Amniotic stem cell (primary cell): ENCODE results near the gene CRABP1.
"Not testable (repeated sequence)": the region's sequence is repeated elsewhere in the genome, so short reads cannot be mapped to it uniquely, and the experiment has no call there.

Source experiments
- DNase-seq: peaks from one replicate; lab custom pipeline; 2025; lab: John Stamatoyannopoulos, UW

Gene CRABP1

GRCh38 chr15:78374436-78375393 lies 34.6 kb downstream of the CRABP1 start:
- DNase-seq, result no peak

- DNase-seq, result not testable (repeated sequence)
Observed at GRCh38 chr15:78380143-78380542, 40.0 kb downstream of the CRABP1 start.

- DNase-seq, result no peak
Observed at GRCh38 chr15:78382114-78382880, 42.1 kb downstream of the CRABP1 start.

GRCh38 chr15:78384651-78385050 lies 44.5 kb downstream of the CRABP1 start:
- no peak for DNase-seq

- DNase-seq, result no peak
Observed at GRCh38 chr15:78387246-78388037, 47.3 kb downstream of the CRABP1 start.

- no peak for DNase-seq
Observed at GRCh38 chr15:78388865-78389264, 48.7 kb downstream of the CRABP1 start.

GRCh38 chr15:78389322-78389721 lies 49.2 kb downstream of the CRABP1 start:
- no peak for DNase-seq

GRCh38 chr15:78389738-78390137 lies 49.6 kb downstream of the CRABP1 start:
- DNase-seq, result no peak

- no peak for DNase-seq
Observed at GRCh38 chr15:78390242-78390641, 50.1 kb downstream of the CRABP1 start.

GRCh38 chr15:78390826-78391225 lies 50.7 kb downstream of the CRABP1 start:
- peak; percentile 66 for DNase-seq

- no peak for DNase-seq
Observed at GRCh38 chr15:78391781-78392180, 51.6 kb downstream of the CRABP1 start.

GRCh38 chr15:78392430-78392829 lies 52.3 kb downstream of the CRABP1 start:
- DNase-seq, result no peak

- no peak for DNase-seq
Observed at GRCh38 chr15:78393137-78393536, 53.0 kb downstream of the CRABP1 start.

- DNase-seq, result no peak
Observed at GRCh38 chr15:78394026-78394425, 53.9 kb downstream of the CRABP1 start.

- no peak for DNase-seq
Observed at GRCh38 chr15:78394981-78395616, 54.9 kb downstream of the CRABP1 start.

GRCh38 chr15:78396186-78396814 lies 56.1 kb downstream of the CRABP1 start:
- DNase-seq, result no peak

- DNase-seq, result no peak
Observed at GRCh38 chr15:78396976-78397375, 56.8 kb downstream of the CRABP1 start.

GRCh38 chr15:78397382-78397781 lies 57.2 kb downstream of the CRABP1 start:
- no peak for DNase-seq
